CD4-positive, alpha-beta memory T cell (primary cell): ENCODE data around the gene CEP19. TPM values are rescaled to one million over a fixed set of nuclear protein-coding genes. Genes with fewer than 3 reads are reported as not detected.
A peak's percentile ranks its signal among the peaks of the same experiment; 100 is the strongest.

Experiments used
- CTCF ChIA-PET: fragments of 350-600 bp; sonication (Branson Sonifier 250); formaldehyde crosslinking; loops from one replicate; lab custom pipeline; 2021; ENCODE audit warnings: inconsistent platforms; ENCODE audit not compliant: partially characterized antibody; lab: Charles Lee
- POLR2A ChIA-PET: fragments of 350-600 bp; sonication (Branson Sonifier 250); formaldehyde crosslinking; loops from one replicate; lab custom pipeline; 2021; ENCODE audit not compliant: partially characterized antibody; lab: Charles Lee
- DNase-seq, 5 donors: peaks; one replicate each; pipeline versions ENCODE4 v3.0.0 to v3.0.0-alpha.2; 2020 to 2022; ENCODE audit warnings: mixed read lengths in 1 of 5
- H3K27ac ChIP-seq: one replicate; pipeline ENCODE4 v1.7.0; 2013; ENCODE audit warnings: low read depth, low read length
- H3K27me3 ChIP-seq: 2 replicates; pipeline ENCODE4 v1.7.0; 2013; ENCODE audit warnings: mild to moderate bottlenecking, low read length, moderate library complexity; ENCODE audit not compliant: insufficient read depth
- H3K36me3 ChIP-seq: 2 replicates; pipeline ENCODE4 v1.7.0; 2013; ENCODE audit warnings: mild to moderate bottlenecking, low read length, moderate library complexity; ENCODE audit not compliant: insufficient read depth
- H3K4me1 ChIP-seq: 2 replicates; pipeline ENCODE4 v1.7.0; 2013; ENCODE audit warnings: mild to moderate bottlenecking, low read length, moderate library complexity; ENCODE audit not compliant: insufficient read depth
- H3K4me3 ChIP-seq, 2 donors: one replicate each; pipeline ENCODE4 v1.7.0; 2013; ENCODE audit warnings: low read length in 2 of 2, mild to moderate bottlenecking in 1 of 2
- H3K9me3 ChIP-seq, 2 donors: one replicate each; pipeline ENCODE4 v1.7.0; 2013; ENCODE audit warnings: low read length in 2 of 2, control low read depth in 1 of 2; ENCODE audit not compliant: control insufficient read depth in 1 of 2
- H3K27ac Mint-ChIP-seq, 7 donors: one replicate each; pipeline ENCODE4 v1.8.0; 2020 to 2021; ENCODE audit warnings: mixed read lengths in 7 of 7, mild to moderate bottlenecking in 6 of 7, inconsistent platforms in 3 of 7, moderate library complexity in 3 of 7
- H3K27me3 Mint-ChIP-seq, 2 donors: one replicate each; pipeline ENCODE4 v1.8.0; 2020 to 2021; ENCODE audit warnings: mixed read lengths in 2 of 2
- H3K36me3 Mint-ChIP-seq, 2 donors: one replicate each; pipeline ENCODE4 v1.8.0; 2020 to 2021; ENCODE audit warnings: mixed read lengths in 2 of 2, inconsistent platforms in 1 of 2, mild to moderate bottlenecking in 1 of 2
- H3K4me1 Mint-ChIP-seq, 4 donors: one replicate each; pipeline ENCODE4 v1.8.0; 2020 to 2021; ENCODE audit warnings: mixed read lengths in 4 of 4, mild to moderate bottlenecking in 1 of 4
- H3K4me3 Mint-ChIP-seq, 8 donors: one replicate each; pipeline ENCODE4 v1.8.0; 2020 to 2021; ENCODE audit warnings: mixed read lengths in 8 of 8, mild to moderate bottlenecking in 7 of 8, moderate library complexity in 6 of 8, inconsistent platforms in 3 of 8
- H3K9me3 Mint-ChIP-seq, 8 donors: one replicate each; pipeline ENCODE4 v1.8.0; 2020 to 2021; ENCODE audit warnings: mixed read lengths in 8 of 8, mild to moderate bottlenecking in 5 of 8, inconsistent platforms in 3 of 8, moderate library complexity in 1 of 8
- intact Hi-C: fragments of 100-400 bp; cut with micrococcal nuclease; formaldehyde crosslinking; loops from one replicate; pipeline ENCODE4 v1.15.1; 2023
- polyA plus RNA-seq, 2 donors: library from polyadenylated mRNA; unstranded; fragments of 300-500 nt; fragmentation: Illumina TruSeq; gene quantifications; one replicate each; pipeline ENCODE4 v1.2.3, GENCODE V29; 2021
- total RNA-seq, 2 experiments: library from RNA; stranded (reverse); gene quantifications; one replicate each; pipeline ENCODE4 v1.2.3, GENCODE V29; 2021

The CEP19 gene
- total and polyA plus RNA-seq, 4 experiments from 2014 or later, result 5.4 to 10.8 (median 8.0) TPM

GRCh38 chr3:196684548-196685407 is 27.3 kb downstream of the CEP19 start:
- ChIA-PET POLR2A (interaction anchor here (0.6 to 2.7 kb wide), 12 partner anchors 9 to 156 kb away, joined by 3 to 39 read pairs (median 4); partner anchors contain the start of gene NRROS), CTCF (interaction anchor here (0.6 to 6.1 kb wide), 39 partner anchors 8 to 181 kb away, joined by 3 to 360 read pairs (median 4); partner anchors contain the start of genes FBXO45, NRROS, RNF168 and WDR53)
- intact Hi-C loops, result loop anchor here (1.0 to 2.0 kb wide), 5 partner anchors 52 to 156 kb away; partner anchors contain the start of genes FBXO45 and WDR53
- Mint-ChIP-seq H3K4me1 (peaks cover 10 to 16% (median 14%) of the 10 kb centered on the region in 4 donors), H3K36me3 (no peaks in the 10 kb centered on the region), H3K9me3 (peaks cover 0 to 6% (median 1%) of the 10 kb centered on the region in 8 donors), H3K4me3 (peak overlapping the region; percentile 39 to 80 (median 70)), H3K27ac (peak overlapping the region in 5 of 7 donors; percentile 19 to 81 (median 64)), H3K27me3 (no peaks in the 10 kb centered on the region)
- no peak overlapping the region for H3K27ac ChIP-seq
- DNase-seq, result peak; percentile 61 to 75 (median 65)
- H3K4me1 ChIP-seq, result peaks cover 11% of the 10 kb centered on the region
- no peaks in the 10 kb centered on the region for H3K9me3 ChIP-seq
- no peaks in the 10 kb centered on the region for H3K36me3 ChIP-seq
- H3K27me3 ChIP-seq, result no peaks in the 10 kb centered on the region
- peak overlapping the region in 1 of 2 donors; percentile 40 for H3K4me3 ChIP-seq

DNA sequence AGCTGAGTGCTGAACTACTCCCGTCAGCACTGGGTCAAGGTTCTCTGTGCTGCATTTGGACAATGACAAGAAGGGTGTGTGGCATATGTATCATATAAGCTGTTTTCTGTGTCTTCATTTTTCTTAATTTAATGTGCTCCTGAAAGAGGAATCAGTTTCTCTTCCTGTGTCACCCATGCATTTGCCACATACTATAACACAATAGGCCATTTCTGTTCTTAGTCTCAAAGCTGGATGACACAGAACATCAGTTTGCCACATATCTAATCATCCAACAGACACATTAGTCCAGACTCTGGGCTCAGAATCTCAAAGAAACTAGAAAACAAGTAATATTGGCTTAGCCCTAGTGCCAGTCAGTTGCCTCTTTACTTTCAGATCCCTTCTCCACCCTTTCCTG is 34.1 kb downstream of the CEP19 start:
- ChIA-PET POLR2A (interaction anchor here (0.8 to 1.9 kb wide), 5 partner anchors 37 to 68 kb away, joined by 4 to 12 read pairs (median 5); no protein-coding TSS in a partner anchor), CTCF (interaction anchor here (1.1 to 3.1 kb wide), 7 partner anchors 16 to 156 kb away, joined by 3 to 32 read pairs (median 4); no protein-coding TSS in a partner anchor)
- Histone ChIP-seq H3K36me3 (no peaks in the 10 kb centered on the region), H3K4me1 (peaks cover 15% of the 10 kb centered on the region), H3K4me3 (no peak overlapping the region), H3K27ac (no peak overlapping the region), H3K9me3 (no peaks in the 10 kb centered on the region), H3K27me3 (no peaks in the 10 kb centered on the region)
- peak overlapping the region in 2 of 7 donors; percentile 32 to 86 for H3K27ac Mint-ChIP-seq
- peaks cover 0 to 3% of the 10 kb centered on the region in 2 donors for H3K36me3 Mint-ChIP-seq
- intact Hi-C loops, result no loop called here
- peak overlapping the region in 1 of 8 donors; percentile 17 for H3K4me3 Mint-ChIP-seq
- peaks cover 0 to 3% (median 0%) of the 10 kb centered on the region in 8 donors for H3K9me3 Mint-ChIP-seq
- no peak for DNase-seq
- no peaks in the 10 kb centered on the region for H3K27me3 Mint-ChIP-seq
- H3K4me1 Mint-ChIP-seq, result peaks cover 14 to 25% (median 16%) of the 10 kb centered on the region in 4 donors

DNA sequence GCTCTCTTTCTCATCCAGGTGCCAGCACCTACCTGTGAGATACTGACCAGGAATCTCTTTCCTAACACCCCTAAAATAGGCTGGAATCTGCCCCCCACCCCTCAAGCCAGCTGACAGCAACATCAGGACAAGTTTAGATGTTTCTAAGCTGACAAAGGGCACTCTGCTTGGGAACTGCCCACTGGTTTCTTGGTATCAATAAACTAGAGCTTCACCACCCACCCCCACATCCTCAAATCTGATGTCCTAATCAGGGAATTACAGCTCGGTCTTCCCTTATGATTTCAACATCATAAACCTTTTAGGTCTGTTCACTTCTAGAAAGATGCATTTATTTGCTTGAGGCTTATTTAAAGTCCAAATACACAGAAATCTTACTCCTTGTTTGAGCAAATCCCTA is 34.7 kb downstream of the CEP19 start:
- Mint-ChIP-seq H3K27me3 (no peaks in the 10 kb centered on the region), H3K4me1 (peaks cover 14 to 25% (median 15%) of the 10 kb centered on the region in 4 donors), H3K36me3 (peaks cover 0 to 3% of the 10 kb centered on the region in 2 donors), H3K27ac (peak overlapping the region in 3 of 7 donors; percentile 29 to 64 (median 59)), H3K9me3 (peaks cover 0 to 2% (median 0%) of the 10 kb centered on the region in 8 donors), H3K4me3 (peak overlapping the region in 1 of 8 donors; percentile 36)
- Histone ChIP-seq H3K36me3 (no peaks in the 10 kb centered on the region), H3K4me3 (no peak overlapping the region), H3K9me3 (no peaks in the 10 kb centered on the region), H3K4me1 (peaks cover 16% of the 10 kb centered on the region), H3K27ac (no peak overlapping the region), H3K27me3 (no peaks in the 10 kb centered on the region)
- CTCF ChIA-PET, result interaction anchor here (1.0 to 3.1 kb wide), 10 partner anchors 8 to 155 kb away, joined by 3 to 32 read pairs (median 4); no protein-coding TSS in a partner anchor
- no peak for DNase-seq
- intact Hi-C loops, result no loop called here
- POLR2A ChIA-PET, result interaction anchor here (0.8 to 1.9 kb wide), 9 partner anchors 9 to 68 kb away, joined by 3 to 12 read pairs (median 4); no protein-coding TSS in a partner anchor

GRCh38 chr3:196673632-196674031 is 38.4 kb downstream of the CEP19 start:
- CTCF ChIA-PET, result no interaction called here

GRCh38 chr3:196670339-196670738 is 41.7 kb downstream of the CEP19 start:
- no peaks in the 10 kb centered on the region for H3K36me3 ChIP-seq
- Mint-ChIP-seq H3K36me3 (peaks cover 3 to 5% of the 10 kb centered on the region in 2 donors), H3K27ac (peak overlapping the region; percentile 67 to 96 (median 90)), H3K9me3 (no peaks in the 10 kb centered on the region), H3K27me3 (no peaks in the 10 kb centered on the region), H3K4me3 (peak overlapping the region; percentile 66 to 84 (median 81)), H3K4me1 (peaks cover 15 to 44% (median 28%) of the 10 kb centered on the region in 4 donors)
- no peak for DNase-seq
- H3K27ac ChIP-seq, result peak overlapping the region; percentile 23
- CTCF ChIA-PET, result interaction anchor here (1.0 to 1.7 kb wide), 7 partner anchors 14 to 62 kb away, joined by 3 to 8 read pairs (median 4); no protein-coding TSS in a partner anchor
- H3K27me3 ChIP-seq, result no peaks in the 10 kb centered on the region
- H3K9me3 ChIP-seq, result no peaks in the 10 kb centered on the region
- peaks cover 25% of the 10 kb centered on the region for H3K4me1 ChIP-seq
- POLR2A ChIA-PET, result interaction anchor here (0.8 to 3.4 kb wide), 9 partner anchors 14 to 102 kb away, joined by 3 to 26 read pairs (median 4); partner anchors contain the start of genes FBXO45, NRROS and WDR53
- peak overlapping the region in 1 of 2 donors; percentile 23 for H3K4me3 ChIP-seq
- intact Hi-C loops, result loop anchor here (5.0 kb wide), 1 partner anchor 38 kb away; no protein-coding TSS in a partner anchor

More at GRCh38 chr3:196673632-196674031, 38.4 kb downstream of the CEP19 start:
- H3K9me3 Mint-ChIP-seq, result no peaks in the 10 kb centered on the region
- H3K27me3 Mint-ChIP-seq, result no peaks in the 10 kb centered on the region
- peak overlapping the region in 4 of 7 donors; percentile 22 to 71 (median 36) for H3K27ac Mint-ChIP-seq
- H3K9me3 ChIP-seq, result no peaks in the 10 kb centered on the region
- POLR2A ChIA-PET, result no interaction called here
- no peak overlapping the region for H3K4me3 ChIP-seq
- peaks cover 0 to 3% of the 10 kb centered on the region in 2 donors for H3K36me3 Mint-ChIP-seq
- no peak for DNase-seq
- H3K36me3 ChIP-seq, result no peaks in the 10 kb centered on the region
- H3K4me1 ChIP-seq, result peaks cover 41% of the 10 kb centered on the region
- H3K4me3 Mint-ChIP-seq, result no peak overlapping the region
- intact Hi-C loops, result loop anchor here (5.0 kb wide), 1 partner anchor 41 kb away; no protein-coding TSS in a partner anchor
- H3K27me3 ChIP-seq, result no peaks in the 10 kb centered on the region
- H3K4me1 Mint-ChIP-seq, result peaks cover 23 to 48% (median 35%) of the 10 kb centered on the region in 4 donors
- no peak overlapping the region for H3K27ac ChIP-seq

GRCh38 chr3:196667056-196667825 is 44.8 kb downstream of the CEP19 start:
- DNase-seq, result peak in 1 of 5 donors; percentile 20
- H3K36me3 ChIP-seq, result no peaks in the 10 kb centered on the region
- Mint-ChIP-seq H3K4me3 (no peak overlapping the region), H3K9me3 (no peaks in the 10 kb centered on the region), H3K27me3 (no peaks in the 10 kb centered on the region), H3K27ac (peak overlapping the region; percentile 18 to 68 (median 57)), H3K36me3 (peaks cover 9 to 10% of the 10 kb centered on the region in 2 donors), H3K4me1 (peaks cover 17 to 44% (median 23%) of the 10 kb centered on the region in 4 donors)
- ChIA-PET POLR2A (interaction anchor here (0.7 to 1.6 kb wide), 3 partner anchors 27 to 67 kb away, joined by 3 to 5 read pairs (median 3); partner anchors contain the start of gene NRROS), CTCF (interaction anchor here (0.8 kb wide), 1 partner anchor 58 kb away, joined by 3 read pairs; no protein-coding TSS in a partner anchor)
- no peaks in the 10 kb centered on the region for H3K9me3 ChIP-seq
- peaks cover 23% of the 10 kb centered on the region for H3K4me1 ChIP-seq
- no peak overlapping the region for H3K4me3 ChIP-seq
- H3K27me3 ChIP-seq, result no peaks in the 10 kb centered on the region
- no peak overlapping the region for H3K27ac ChIP-seq
- intact Hi-C loops, result no loop called here
